ENCODE measurements around the gene FCGR2B.
A peak's percentile ranks its signal among the peaks of the same experiment; 100 is the strongest.
"Not testable (repeated sequence)": the region's sequence is repeated elsewhere in the genome, so short reads cannot be mapped to it uniquely, and the experiment has no call there.

Gene FCGR2B

GRCh38 chr1:161706113-161706481 lies 43.2 kb downstream of the FCGR2B start:
- DNase-seq (ENCODE audit: low read depth), result no peak

- DNase-seq (ENCODE audit: low read depth), result no peak
Observed at GRCh38 chr1:161706482-161707347, 43.8 kb downstream of the FCGR2B start, which contains the start of gene FCRLA. FCRLA (plus strand) TSS chr1:161707229; CDS start chr1:161707265, 36 bp downstream.

- no peak for DNase-seq (ENCODE audit: low read depth)
Observed at GRCh38 chr1:161707503-161707902, 44.6 kb downstream of the FCGR2B start.

GRCh38 chr1:161709373-161709772 lies 46.4 kb downstream of the FCGR2B start:
- DNase-seq (ENCODE audit: low read depth), result no peak

- DNase-seq (ENCODE audit: low read depth), result no peak
Observed at GRCh38 chr1:161710560-161710959, 47.6 kb downstream of the FCGR2B start.

GRCh38 chr1:161718559-161719324 lies 55.8 kb downstream of the FCGR2B start:
- DNase-seq (ENCODE audit: low read depth), result no peak

GRCh38 chr1:161719325-161719611 lies 56.3 kb downstream of the FCGR2B start:
- no peak for DNase-seq (ENCODE audit: low read depth)

GRCh38 chr1:161720422-161720821 lies 57.5 kb downstream of the FCGR2B start:
- no peak for DNase-seq (ENCODE audit: low read depth)

- DNase-seq (ENCODE audit: low read depth), result no peak
Observed at GRCh38 chr1:161720956-161721737, 58.2 kb downstream of the FCGR2B start, which contains the start of gene FCRLB. FCRLB (plus strand) TSS chr1:161721544; CDS start chr1:161722673, 1,129 bp downstream.

GRCh38 chr1:161721738-161722343 lies 58.9 kb downstream of the FCGR2B start:
- DNase-seq (ENCODE audit: low read depth), result no peak

- DNase-seq (ENCODE audit: low read depth), result no peak
Observed at GRCh38 chr1:161722406-161722805, 59.5 kb downstream of the FCGR2B start.

GRCh38 chr1:161723459-161724141 lies 60.7 kb downstream of the FCGR2B start:
- no peak for DNase-seq (ENCODE audit: low read depth)

GRCh38 chr1:161725258-161725907 lies 62.4 kb downstream of the FCGR2B start:
- DNase-seq (ENCODE audit: low read depth), result not testable (repeated sequence)

- peak; percentile 14 for DNase-seq (ENCODE audit: low read depth)
Observed at GRCh38 chr1:161725908-161726472, 63.0 kb downstream of the FCGR2B start.

- peak; percentile 44 for DNase-seq (ENCODE audit: low read depth)
Observed at GRCh38 chr1:161726473-161727255, 63.7 kb downstream of the FCGR2B start.

- DNase-seq (ENCODE audit: low read depth), result peak; percentile 15
Observed at GRCh38 chr1:161727256-161727924, 64.4 kb downstream of the FCGR2B start.
